GM12892 (cell line): Measurements from ENCODE around the gene CERS6.

ENCODE experiments used
- POLR2AphosphoS5 ChIP-seq: IDR thresholded peaks from 2 replicates; pipeline ENCODE4 v1.6.1; 2011; ENCODE audit warnings: low read depth, low read length, control low read depth
- TAF1 ChIP-seq: IDR thresholded peaks from 2 replicates; pipeline ENCODE4 v1.6.1; 2011; ENCODE audit warnings: low read depth, mild to moderate bottlenecking, control low read depth, low read length, borderline replicate concordance

- TF ChIP-seq POLR2AphosphoS5, result no peak
- TF ChIP-seq TAF1, result no peak
Measured at GRCh38 chr2:168738062-168738461, 282.0 kb downstream of the CERS6 start.
